Measurements from ENCODE around the gene LCE2B.
"Not testable (repeated sequence)": the region's sequence is repeated elsewhere in the genome, so short reads cannot be mapped to it uniquely, and the experiment has no call there.

LCE2B gene, protein sequence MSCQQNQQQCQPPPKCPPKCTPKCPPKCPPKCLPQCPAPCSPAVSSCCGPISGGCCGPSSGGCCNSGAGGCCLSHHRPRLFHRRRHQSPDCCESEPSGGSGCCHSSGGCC

DNA sequence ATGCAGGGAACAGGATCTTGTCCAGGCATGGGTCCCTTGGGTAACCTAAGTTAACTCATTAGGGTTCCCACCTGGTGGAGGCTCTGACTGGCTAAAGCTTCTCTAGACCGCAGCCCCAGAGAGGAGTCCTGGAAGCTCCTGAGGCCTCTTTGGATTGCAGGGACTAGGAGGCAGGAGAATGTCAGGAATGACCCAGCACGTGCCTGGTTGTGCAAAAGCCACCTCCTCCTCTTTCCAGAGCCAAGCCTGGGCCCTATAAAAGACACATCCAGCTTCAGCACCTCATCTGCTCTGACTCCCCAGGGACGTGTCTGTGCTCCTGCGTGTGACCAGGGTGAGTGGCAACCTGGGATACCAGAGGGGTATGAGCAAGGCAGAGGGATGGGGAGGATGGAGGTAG, at the start of gene LCE2B:
LCE2B (plus strand) TSS at position 301 of the 400 bp plus-strand sequence. CDS start 721 bp downstream, outside the sequence.
- not testable (repeated sequence) for DNase-seq (ENCODE audit: low spot score)

DNA sequence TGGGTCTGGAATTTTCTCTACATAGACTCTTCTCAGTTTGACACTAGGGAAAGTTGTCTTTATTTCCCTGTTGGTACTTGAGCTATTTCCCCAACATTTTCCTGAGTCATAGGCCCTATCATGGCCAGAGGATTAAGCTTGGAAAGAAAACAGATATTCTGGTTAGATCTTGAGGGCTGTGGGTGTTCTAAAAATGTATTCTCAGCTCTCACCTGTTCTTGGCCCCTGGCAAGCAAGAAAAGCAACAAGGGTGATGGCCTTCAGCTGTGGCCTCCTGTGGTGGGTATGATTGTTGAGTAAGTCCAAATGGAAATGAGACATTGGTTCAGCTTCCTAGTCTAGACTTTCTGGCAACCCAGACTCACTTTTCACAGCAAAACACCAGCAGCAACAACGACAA, 45.6 kb upstream of the LCE2B start:
- no peak for DNase-seq (ENCODE audit: low spot score)

GRCh38 chr1:152643945-152644344, 42.0 kb upstream of the LCE2B start:
- no peak for DNase-seq (ENCODE audit: low spot score)

DNA sequence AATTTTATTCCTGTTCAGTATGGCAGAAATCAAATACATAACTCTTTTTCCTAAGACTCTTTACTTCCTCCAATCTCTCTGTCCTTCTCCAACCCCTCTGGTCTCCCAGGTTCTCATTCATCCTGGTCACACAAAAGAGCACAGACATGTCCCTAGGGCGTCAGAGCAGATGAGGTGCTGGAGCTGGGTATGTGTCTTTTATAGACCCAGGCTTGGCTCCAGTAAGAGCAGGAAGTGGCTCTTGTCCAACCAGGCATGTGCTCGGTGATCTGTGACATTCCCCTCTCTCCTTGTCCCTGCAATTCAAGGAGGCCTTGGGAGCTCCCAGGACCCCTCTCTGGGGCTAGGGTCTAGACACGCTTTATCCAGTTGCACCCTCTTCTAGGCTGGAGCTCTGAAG, 40.8 kb upstream of the LCE2B start:
- DNase-seq (ENCODE audit: low spot score) = no peak

- no peak for DNase-seq (ENCODE audit: low spot score)
Observed at GRCh38 chr1:152646656-152647055, 39.3 kb upstream of the LCE2B start.

DNA sequence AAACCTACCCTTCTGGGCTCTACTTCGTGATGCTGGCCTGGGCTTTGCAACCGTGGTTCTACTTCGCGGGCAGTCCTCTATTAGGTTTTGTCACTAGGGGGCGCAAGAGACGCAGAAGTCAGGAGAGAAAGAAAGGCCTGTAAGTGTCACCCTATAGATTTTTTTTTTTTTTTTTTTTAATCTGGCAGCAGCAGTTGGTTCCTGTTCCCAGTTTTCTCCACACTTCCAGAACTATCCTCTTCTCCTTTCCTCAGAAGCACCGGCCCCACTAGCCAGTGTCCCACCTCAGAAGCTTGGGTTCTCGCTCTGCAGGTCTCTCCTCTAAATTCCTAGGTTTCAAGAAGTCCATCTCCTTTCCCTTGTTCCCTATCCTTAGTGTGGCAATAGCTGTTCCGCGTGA, 31.8 kb upstream of the LCE2B start:
- DNase-seq (ENCODE audit: low spot score) = peak; percentile 49

DNA sequence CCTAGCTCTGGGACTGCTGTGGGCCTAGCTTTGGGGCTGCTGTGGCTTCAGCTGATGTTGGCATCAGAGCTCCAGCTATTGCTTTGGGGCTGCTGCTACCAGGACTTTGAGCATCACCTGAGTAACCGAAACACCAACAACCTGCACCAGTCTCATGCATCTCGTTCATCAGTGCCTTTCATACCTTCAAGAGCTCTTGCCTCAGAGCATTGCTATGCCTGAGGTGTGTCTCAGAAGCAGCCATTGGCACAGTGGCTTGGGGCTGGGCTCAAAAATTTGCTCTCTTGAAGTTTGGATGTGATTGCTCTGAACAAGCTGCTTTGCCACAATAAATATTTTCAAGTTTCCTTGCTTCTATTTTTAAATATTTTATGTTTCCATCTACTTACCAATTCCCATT, 29.5 kb upstream of the LCE2B start:
- no peak for DNase-seq (ENCODE audit: low spot score)

- no peak for DNase-seq (ENCODE audit: low spot score)
Observed at GRCh38 chr1:152657677-152658076, 28.2 kb upstream of the LCE2B start.

DNA sequence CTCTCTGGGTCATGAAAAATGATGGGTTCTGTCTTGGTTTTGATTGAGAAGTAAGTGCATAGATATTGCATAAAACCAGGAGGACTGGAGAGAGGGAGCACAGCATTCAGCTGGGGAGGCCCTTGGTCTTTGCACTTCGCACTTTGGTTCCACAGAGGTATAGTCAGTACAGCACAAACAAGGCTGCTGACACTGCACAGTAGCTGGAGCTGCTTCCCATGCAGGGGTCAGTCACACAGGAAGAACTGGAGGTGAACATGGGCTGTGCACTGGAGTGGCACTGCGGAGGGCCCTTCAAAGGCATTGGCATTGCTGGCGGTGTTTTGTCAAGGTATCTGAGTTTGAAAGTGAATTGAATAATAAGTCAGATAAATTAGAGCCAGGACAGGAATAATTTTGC, 27.3 kb upstream of the LCE2B start:
- DNase-seq (ENCODE audit: low spot score) = no peak

GRCh38 chr1:152663098-152663497, 22.8 kb upstream of the LCE2B start, which contains the start of gene LCE2D:
TSS of gene LCE2D (plus strand) at chr1:152663380. CDS start at chr1:152664106, 726 bp downstream.
- DNase-seq (ENCODE audit: low spot score) = no peak

DNA sequence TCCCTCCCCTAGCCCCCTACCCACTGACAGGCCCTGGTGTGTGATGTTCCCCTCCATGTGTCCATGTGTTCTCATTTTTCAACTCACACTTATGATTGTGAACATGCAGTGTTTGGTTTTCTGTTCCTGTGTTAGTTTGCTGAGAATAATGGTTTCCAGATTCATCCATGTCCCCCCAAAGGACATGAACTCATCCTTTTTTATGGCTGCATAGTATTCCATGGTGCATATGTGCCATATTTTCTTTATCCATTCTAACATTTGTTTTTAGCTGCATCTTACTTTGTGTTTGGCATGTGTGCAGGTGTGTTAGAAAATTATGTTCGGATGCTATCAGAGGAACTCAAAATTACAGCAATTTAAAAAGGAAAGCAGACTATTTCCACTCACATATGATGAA, 19.8 kb upstream of the LCE2B start:
- DNase-seq (ENCODE audit: low spot score) = not testable (repeated sequence)

DNA sequence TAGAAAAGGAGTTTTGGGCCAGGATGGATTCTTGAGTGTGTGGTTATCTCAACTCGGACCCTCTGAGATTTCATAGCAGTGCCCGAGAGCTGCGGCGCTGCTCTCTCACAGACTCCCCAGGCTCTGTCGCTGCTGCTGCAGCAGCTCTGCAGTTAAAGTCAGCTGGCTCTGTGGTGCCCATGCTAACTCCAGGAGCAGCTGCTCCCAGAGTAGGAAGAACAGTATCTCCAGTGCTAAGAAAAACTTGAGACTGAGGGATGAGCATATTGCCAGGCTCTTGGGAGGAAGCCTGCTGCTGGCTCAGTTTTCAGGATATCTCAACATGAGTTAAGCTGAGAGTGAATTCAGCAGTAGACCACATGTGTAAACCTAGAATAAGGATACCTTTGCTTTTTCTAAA, 18.3 kb upstream of the LCE2B start:
- DNase-seq (ENCODE audit: low spot score) = no peak

GRCh38 chr1:152673016-152673415, 12.9 kb upstream of the LCE2B start:
- DNase-seq (ENCODE audit: low spot score) = no peak

GRCh38 chr1:152674983-152675382, 10.9 kb upstream of the LCE2B start, which contains the start of gene LCE2C:
TSS of gene LCE2C (plus strand) at chr1:152675279. CDS start at chr1:152676016, 737 bp downstream.
- DNase-seq (ENCODE audit: low spot score) = not testable (repeated sequence)

DNA sequence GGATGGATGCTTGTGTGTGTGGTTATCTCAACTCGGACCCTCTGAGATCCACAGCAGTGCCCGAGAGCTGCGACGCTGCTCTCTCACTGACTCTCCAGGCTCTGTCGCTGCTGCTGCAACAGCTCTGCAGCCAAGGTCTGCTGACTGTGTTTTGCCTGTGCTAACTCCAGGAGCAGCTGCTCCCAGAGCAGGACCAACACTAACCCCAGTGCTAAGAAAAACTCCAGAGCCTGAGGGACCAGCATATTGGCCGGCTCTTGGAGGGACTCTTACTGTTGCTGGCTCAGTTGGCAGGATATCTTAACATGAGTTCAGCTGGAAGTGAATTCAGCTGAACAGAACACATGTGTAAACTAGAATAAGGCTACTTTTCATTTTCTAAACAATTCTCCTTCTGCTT, 6.5 kb upstream of the LCE2B start:
- DNase-seq (ENCODE audit: low spot score) = no peak

- DNase-seq (ENCODE audit: low spot score) = no peak
Observed at GRCh38 chr1:152681616-152682015, 4.3 kb upstream of the LCE2B start.

GRCh38 chr1:152683846-152684245, 2.1 kb upstream of the LCE2B start:
- no peak for DNase-seq (ENCODE audit: low spot score)

DNA sequence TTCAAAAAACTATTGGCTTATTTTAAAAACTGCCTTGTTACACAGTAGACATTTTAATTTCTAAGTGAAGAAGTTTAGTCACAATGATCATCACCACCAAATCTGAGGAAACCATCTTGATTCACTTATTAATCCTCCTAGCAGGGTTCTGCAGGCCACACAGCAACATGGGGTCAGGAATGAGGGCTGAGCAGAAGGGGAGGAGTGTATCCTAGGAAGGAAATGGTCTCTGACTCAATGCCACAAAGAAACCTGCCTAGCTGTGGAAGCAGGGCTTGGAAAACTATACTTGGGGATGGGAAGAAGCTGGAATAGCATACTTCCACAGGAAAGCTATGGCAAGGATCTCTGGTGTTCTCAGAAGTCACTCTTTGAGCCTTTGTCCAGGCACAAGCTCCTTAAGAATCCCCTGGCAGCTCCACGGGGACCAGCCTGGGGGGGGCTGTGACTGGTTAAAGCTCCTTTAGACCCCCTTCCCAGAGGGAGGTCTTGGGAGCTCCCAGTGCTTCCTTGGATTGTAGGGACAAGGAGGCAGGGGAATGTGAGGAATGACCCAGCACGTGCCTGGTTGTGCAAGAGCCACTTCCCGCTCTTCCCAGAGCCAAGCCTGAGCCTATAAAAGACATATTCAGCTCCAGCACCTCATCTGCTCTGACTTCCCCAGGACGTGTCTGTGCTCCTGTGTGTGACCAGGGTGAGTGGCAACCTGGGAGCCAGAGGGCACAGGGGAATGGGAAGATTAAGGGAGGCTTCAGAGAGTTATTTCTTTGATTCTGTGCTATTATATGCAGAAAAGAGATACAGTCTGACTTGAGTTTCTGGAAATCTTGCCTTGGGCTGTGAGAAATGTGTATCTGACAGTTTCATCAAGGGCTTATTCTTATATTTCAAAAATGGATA, 12.0 kb downstream of the LCE2B start, which contains the start of gene LCE2A:
LCE2A (plus strand) TSS at position 645 of the 900 bp plus-strand sequence. CDS start 557 bp downstream, outside the sequence.
- no peak for DNase-seq (ENCODE audit: low spot score)

GRCh38 chr1:152699746-152700145, 13.8 kb downstream of the LCE2B start:
- no peak for DNase-seq (ENCODE audit: low spot score)

DNA sequence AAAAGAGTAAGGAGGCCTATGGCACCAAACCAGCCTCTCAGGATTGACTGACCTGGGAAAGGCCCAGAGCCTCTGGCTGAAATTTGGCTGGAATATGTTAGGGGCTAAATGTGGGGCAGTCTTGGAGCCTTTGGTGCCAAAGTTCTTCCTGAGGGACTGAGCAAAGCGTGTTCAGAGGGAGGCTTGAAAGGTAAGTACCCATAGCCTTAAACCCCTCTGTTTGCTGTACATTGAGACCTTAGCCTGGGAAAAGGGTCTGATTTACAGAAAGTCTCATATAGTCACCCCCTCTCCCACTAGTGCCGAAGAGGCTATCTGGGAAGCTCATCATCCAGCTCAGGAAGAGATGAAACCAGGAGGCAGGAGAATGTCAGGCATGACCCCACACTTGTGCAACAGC, 21.9 kb downstream of the LCE2B start, which contains the start of gene LCE4A:
LCE4A (plus strand) TSS at position 301 of the 400 bp plus-strand sequence. CDS start 916 bp downstream, outside the sequence.
- no peak for DNase-seq (ENCODE audit: low spot score)

DNA sequence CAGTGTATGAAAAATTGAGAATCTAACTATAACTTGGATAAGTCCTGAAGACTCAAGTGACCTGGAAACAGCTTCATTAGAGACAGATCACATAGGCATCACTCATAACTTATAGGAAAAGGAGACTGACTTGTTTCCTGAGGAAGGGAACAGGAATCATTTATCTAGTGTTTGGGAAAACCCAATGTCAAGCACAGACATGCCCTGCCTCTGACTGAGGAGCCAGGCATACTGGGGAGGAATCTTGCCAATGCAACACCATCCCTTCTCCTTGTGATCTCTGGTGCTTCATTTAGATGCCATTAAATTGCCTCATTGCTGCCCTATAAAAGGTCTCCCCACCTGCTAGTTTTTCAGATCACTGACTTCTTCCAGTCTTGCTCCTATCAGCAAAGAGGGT, 32.3 kb downstream of the LCE2B start:
- DNase-seq (ENCODE audit: low spot score) = no peak

- no peak for DNase-seq (ENCODE audit: low spot score)
Observed at GRCh38 chr1:152725261-152725660, 39.3 kb downstream of the LCE2B start.

DNA sequence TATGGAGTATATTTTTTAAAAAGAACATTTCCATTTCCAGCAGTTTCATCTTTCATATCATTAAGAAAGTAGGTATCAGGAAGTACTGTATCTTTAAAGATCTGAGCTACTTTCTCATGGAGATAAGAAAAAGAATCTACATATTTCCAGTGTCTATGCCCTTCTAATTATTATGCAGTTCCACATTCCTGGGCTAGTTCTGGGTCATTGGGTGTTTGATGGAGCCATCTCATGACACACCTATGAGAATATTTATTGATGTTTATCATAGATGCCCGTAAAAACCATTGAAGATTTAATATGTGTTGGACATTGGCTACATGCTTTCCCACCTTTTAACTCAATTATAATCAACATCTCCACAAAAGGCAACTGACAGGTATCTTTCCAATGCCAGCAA, 43.1 kb downstream of the LCE2B start:
- DNase-seq (ENCODE audit: low spot score) = no peak
